ENCODE results near the gene ANKRD27. TPM values are rescaled to one million over a fixed set of nuclear protein-coding genes. Genes with fewer than 3 reads are reported as not detected.

ANKRD27 gene
- total RNA-seq, 1 experiment from 2014 or later, result 64.2 TPM

- BruUV-seq (replicated peaks), result TSS peak; percentile 42
- ChIA-PET CTCF (interaction anchor here (0.7 kb wide), 1 partner anchor 9 kb away, joined by 6 read pairs; no protein-coding TSS in a partner anchor), POLR2A (interaction anchor here (0.5 kb wide), 1 partner anchor 13 kb away, joined by 8 read pairs; no protein-coding TSS in a partner anchor)
- Histone ChIP-seq H3K27ac (ENCODE audit: low read length) (no peak overlapping the region), H3K4me3 (ENCODE audit: low read depth in 2 of 2, low read length in 2 of 2) (no peak overlapping the region), H3K4me1 (ENCODE audit: control insufficient read depth, insufficient read depth, low read length) (peaks cover 11% of the 10 kb centered on the region; the same call in 1 of the 2 replicates), H3K27me3 (ENCODE audit: control insufficient read depth, insufficient read depth, low read length) (no peaks in the 10 kb centered on the region), H3K36me3 (ENCODE audit: control insufficient read depth, insufficient read depth, low read length) (no peaks in the 10 kb centered on the region), H3K9me3 (ENCODE audit: control insufficient read depth, insufficient read depth, low read depth, low read length) (no peaks in the 10 kb centered on the region)
- ATAC-seq (no peak), DNase-seq (ENCODE audit: low read depth, low spot score) (no peak)
- TF ChIP-seq TCF7L2 (IDR thresholded peaks at IDR 0.05; ENCODE audit: low read depth, low read length) (no peak), SIN3A (IDR thresholded peaks at IDR 0.05; ENCODE audit: borderline replicate concordance, insufficient read depth, low read depth, low read length) (no peak), CTCF (IDR thresholded peaks at IDR 0.05) (no peak), REST (IDR thresholded peaks at IDR 0.05; ENCODE audit: insufficient read depth in 1 of 2, low read depth in 2 of 2, low read length in 1 of 2) (no peak), POLR2AphosphoS5 (IDR thresholded peaks at IDR 0.05; ENCODE audit: low read depth, low read length) (no peak)
- intact Hi-C loops (cut with micrococcal nuclease; ENCODE audit: unreplicated experiment), result no loop called here
- in situ Hi-C loops (cut with HindIII; ENCODE audit: low pct_unique_long_range_greater_than_20kb, low sequenced_read_pairs), result no loop called here
Measured at GRCh38 chr19:32677657-32678056, 2.7 kb upstream of the ANKRD27 start.

DNA sequence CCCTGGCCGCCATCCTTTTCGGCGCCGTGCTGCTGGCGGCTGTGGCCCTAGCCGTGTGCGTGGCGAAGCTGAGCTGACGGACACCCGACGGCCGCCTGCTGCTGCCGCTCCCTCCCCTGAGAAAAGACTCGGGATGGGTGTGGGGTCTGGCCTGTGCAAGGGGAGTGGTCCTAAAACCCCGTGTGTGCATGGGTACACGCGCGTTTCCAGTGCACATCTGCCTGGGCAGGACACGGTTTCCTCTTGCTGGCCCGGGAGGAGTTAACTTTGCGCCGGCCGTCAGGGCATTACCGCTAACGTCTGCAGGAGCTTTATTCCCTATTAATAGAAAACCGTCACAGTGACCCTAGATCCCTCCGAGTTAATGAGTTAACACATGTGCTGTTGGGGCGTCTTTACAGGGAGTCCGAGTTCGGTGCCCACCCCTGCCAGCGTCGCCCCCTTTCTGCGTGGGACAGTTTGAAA is 1.9 kb upstream of the ANKRD27 start:
- CTCF ChIA-PET, result no interaction called here
- TF ChIP-seq REST (IDR thresholded peaks at IDR 0.05; ENCODE audit: insufficient read depth in 1 of 2, low read depth in 2 of 2, low read length in 1 of 2) (no peak), POLR2AphosphoS5 (IDR thresholded peaks at IDR 0.05; ENCODE audit: low read depth, low read length) (no peak), SIN3A (IDR thresholded peaks at IDR 0.05; ENCODE audit: borderline replicate concordance, insufficient read depth, low read depth, low read length) (no peak), CTCF (IDR thresholded peaks at IDR 0.05) (no peak), TCF7L2 (IDR thresholded peaks at IDR 0.05; ENCODE audit: low read depth, low read length) (no peak)
- DNase-seq (ENCODE audit: low read depth, low spot score) (no peak), ATAC-seq (no peak)
- H3K27me3 ChIP-seq (ENCODE audit: control insufficient read depth, insufficient read depth, low read length), result no peaks in the 10 kb centered on the region
- POLR2A ChIA-PET, result interaction anchor here (0.5 kb wide), 1 partner anchor 1468 kb away, joined by 3 read pairs; no protein-coding TSS in a partner anchor
- H3K4me1 ChIP-seq (ENCODE audit: control insufficient read depth, insufficient read depth, low read length), result peaks cover 11% of the 10 kb centered on the region; the same call in 1 of the 2 replicates
- intact Hi-C loops (cut with micrococcal nuclease; ENCODE audit: unreplicated experiment), result no loop called here
- H3K27ac ChIP-seq (ENCODE audit: low read length), result no peak overlapping the region
- H3K4me3 ChIP-seq (ENCODE audit: low read depth in 2 of 2, low read length in 2 of 2), result no peak overlapping the region; a peak in 1 of 4 replicates
- BruUV-seq (replicated peaks), result no TSS peak
- in situ Hi-C loops (cut with HindIII; ENCODE audit: low pct_unique_long_range_greater_than_20kb, low sequenced_read_pairs), result no loop called here
- no peaks in the 10 kb centered on the region for H3K36me3 ChIP-seq (ENCODE audit: control insufficient read depth, insufficient read depth, low read length)
- H3K9me3 ChIP-seq (ENCODE audit: control insufficient read depth, insufficient read depth, low read depth, low read length), result no peaks in the 10 kb centered on the region

All from Panc1 (cell line).